Activated naive CD8-positive, alpha-beta T cell treated with anti-CD3 and anti-CD28 coated beads, Interleukin-2, amount 10 ng/mL, durations not matched to agents 7 days and 5 days (primary cell): ENCODE data around the gene RBM39. TPM values are rescaled to one million over a fixed set of nuclear protein-coding genes. Genes with fewer than 3 reads are reported as not detected.
"Not testable (repeated sequence)": the region's sequence is repeated elsewhere in the genome, so short reads cannot be mapped to it uniquely, and the experiment has no call there.

Experiments used
- ATAC-seq: fragments of 150-1000 bp; cut with Tn5 transposase; one replicate; pipeline ENCODE4 v1.10.0; 2021; ENCODE audit warnings: low read depth, moderate library complexity
- POLR2A ChIA-PET: fragments of 350-600 bp; sonication (Branson Sonifier 250); formaldehyde crosslinking; loops from one replicate; lab custom pipeline; 2021; ENCODE audit warnings: antibody characterized with exemption; lab: Charles Lee
- DNase-seq: peaks from one replicate; pipeline ENCODE4 v3.0.0; 2021
- H3K27ac Mint-ChIP-seq: one replicate; pipeline ENCODE4 v1.8.0; 2022; ENCODE audit warnings: mild to moderate bottlenecking, mixed read lengths
- H3K27me3 Mint-ChIP-seq: one replicate; pipeline ENCODE4 v1.8.0; 2022; ENCODE audit warnings: mild to moderate bottlenecking, moderate library complexity, mixed read lengths
- H3K36me3 Mint-ChIP-seq: one replicate; pipeline ENCODE4 v1.8.0; 2021; ENCODE audit warnings: mild to moderate bottlenecking, mixed read lengths
- H3K4me1 Mint-ChIP-seq: one replicate; pipeline ENCODE4 v1.8.0; 2021; ENCODE audit warnings: mixed read lengths
- H3K4me3 Mint-ChIP-seq: one replicate; pipeline ENCODE4 v1.8.0; 2022; ENCODE audit warnings: mild to moderate bottlenecking, moderate library complexity, mixed read lengths
- H3K9me3 Mint-ChIP-seq: one replicate; pipeline ENCODE4 v1.8.0; 2021; ENCODE audit warnings: mixed read lengths
- total RNA-seq, 2 experiments: library from RNA; stranded (reverse); gene quantifications; one replicate each; pipeline ENCODE4 v1.2.3, GENCODE V29; 2021

RBM39 gene
- total RNA-seq: 100 to 1,000 TPM; 478 to 499 TPM

- POLR2A ChIA-PET: interaction anchor here (0.6 to 7.7 kb wide), 48 partner anchors 10 to 1354 kb away, joined by 3 to 437 read pairs (median 4); partner anchors contain the start of genes CPNE1, EIF6, MMP24OS and NFS1
- Mint-ChIP-seq H3K36me3 (peaks cover 34% of the 10 kb centered on the region), H3K9me3 (no peaks in the 10 kb centered on the region), H3K27me3 (no peaks in the 10 kb centered on the region), H3K4me3 (peak within 1 kb of the TSS; percentile 94), H3K27ac (peak within 1 kb of the TSS; percentile 98), H3K4me1 (peaks cover 38% of the 10 kb centered on the region)
- ATAC-seq: peak; percentile 87
- peak; percentile 95 for DNase-seq
Measured at GRCh38 chr20:35741892-35742740, at the start of gene RBM39. Gene RBM39, minus strand, starts transcription at chr20:35742260. Its CDS starts 1,386 bp downstream, at chr20:35740874.

GRCh38 chr20:35791821-35792220 lies 49.8 kb upstream of the RBM39 start:
- Mint-ChIP-seq H3K27ac (peak overlapping the region; percentile 50), H3K36me3 (peaks cover 14% of the 10 kb centered on the region), H3K9me3 (no peaks in the 10 kb centered on the region), H3K4me3 (no peak overlapping the region), H3K4me1 (peaks cover 11% of the 10 kb centered on the region), H3K27me3 (no peaks in the 10 kb centered on the region)
- no peak for DNase-seq
- POLR2A ChIA-PET: no interaction called here
- ATAC-seq: no peak

GRCh38 chr20:35791097-35791496 lies 49.0 kb upstream of the RBM39 start:
- no peaks in the 10 kb centered on the region for H3K27me3 Mint-ChIP-seq
- H3K4me3 Mint-ChIP-seq: no peak overlapping the region
- DNase-seq: no peak
- no peak for ATAC-seq
- H3K9me3 Mint-ChIP-seq: no peaks in the 10 kb centered on the region
- H3K36me3 Mint-ChIP-seq: peaks cover 15% of the 10 kb centered on the region
- POLR2A ChIA-PET: no interaction called here
- no peak overlapping the region for H3K27ac Mint-ChIP-seq
- H3K4me1 Mint-ChIP-seq: peaks cover 4% of the 10 kb centered on the region

- H3K27me3 Mint-ChIP-seq: no peaks in the 10 kb centered on the region
- H3K4me3 Mint-ChIP-seq: no peak overlapping the region
- POLR2A ChIA-PET: no interaction called here
- DNase-seq (no peak), ATAC-seq (no peak)
- H3K36me3 Mint-ChIP-seq: peaks cover 10% of the 10 kb centered on the region
- no peaks in the 10 kb centered on the region for H3K9me3 Mint-ChIP-seq
- peaks cover 4% of the 10 kb centered on the region for H3K4me1 Mint-ChIP-seq
- H3K27ac Mint-ChIP-seq: no peak overlapping the region
Measured at GRCh38 chr20:35788796-35789195, 46.7 kb upstream of the RBM39 start.

- H3K4me1 Mint-ChIP-seq, POLR2A ChIA-PET, H3K36me3 Mint-ChIP-seq, H3K4me3 Mint-ChIP-seq, DNase-seq, H3K27me3 Mint-ChIP-seq, H3K9me3 Mint-ChIP-seq, H3K27ac Mint-ChIP-seq, ATAC-seq: not testable (repeated sequence)
Measured at GRCh38 chr20:35785541-35785940, 43.5 kb upstream of the RBM39 start.

GRCh38 chr20:35783811-35784210 lies 41.8 kb upstream of the RBM39 start:
- DNase-seq, POLR2A ChIA-PET, H3K27me3 Mint-ChIP-seq, H3K9me3 Mint-ChIP-seq, H3K4me1 Mint-ChIP-seq, H3K27ac Mint-ChIP-seq, ATAC-seq, H3K4me3 Mint-ChIP-seq: not testable (repeated sequence)
- peaks cover 16% of the 10 kb centered on the region for H3K36me3 Mint-ChIP-seq

- Mint-ChIP-seq H3K36me3 (peaks cover 35% of the 10 kb centered on the region), H3K27ac (peak overlapping the region; percentile 70), H3K4me3 (no peak overlapping the region), H3K9me3 (peaks cover 1% of the 10 kb centered on the region), H3K27me3 (no peaks in the 10 kb centered on the region), H3K4me1 (peaks cover 40% of the 10 kb centered on the region)
- DNase-seq (no peak), ATAC-seq (no peak)
- POLR2A ChIA-PET: interaction anchor here (2.9 kb wide), 1 partner anchor 34 kb away, joined by 14 read pairs; the partner anchor contains the start of gene RBM39
Measured at GRCh38 chr20:35776513-35777101, 34.5 kb upstream of the RBM39 start.

GRCh38 chr20:35774391-35774790 lies 32.3 kb upstream of the RBM39 start:
- peaks cover 45% of the 10 kb centered on the region for H3K4me1 Mint-ChIP-seq
- ATAC-seq (no peak), DNase-seq (no peak)
- peaks cover 31% of the 10 kb centered on the region for H3K36me3 Mint-ChIP-seq
- no peaks in the 10 kb centered on the region for H3K27me3 Mint-ChIP-seq
- H3K27ac Mint-ChIP-seq: peak overlapping the region; percentile 6
- H3K9me3 Mint-ChIP-seq: peaks cover 3% of the 10 kb centered on the region
- H3K4me3 Mint-ChIP-seq: peak overlapping the region; percentile 90
- POLR2A ChIA-PET: interaction anchor here (0.6 to 2.9 kb wide), 2 partner anchors 32 to 49 kb away, joined by 3 to 14 read pairs; partner anchors contain the start of gene RBM39

GRCh38 chr20:35773154-35773751 lies 31.2 kb upstream of the RBM39 start:
- H3K27ac Mint-ChIP-seq: peak overlapping the region; percentile 88
- POLR2A ChIA-PET: interaction anchor here (11.9 kb wide), 1 partner anchor 32 kb away, joined by 437 read pairs; the partner anchor contains the start of gene RBM39
- H3K36me3 Mint-ChIP-seq: peaks cover 25% of the 10 kb centered on the region
- H3K27me3 Mint-ChIP-seq: no peaks in the 10 kb centered on the region
- ATAC-seq (no peak), DNase-seq (peak; percentile 37)
- peaks cover 54% of the 10 kb centered on the region for H3K4me1 Mint-ChIP-seq
- H3K4me3 Mint-ChIP-seq: peak overlapping the region; percentile 90
- H3K9me3 Mint-ChIP-seq: peaks cover 3% of the 10 kb centered on the region

GRCh38 chr20:35772563-35773058 lies 30.6 kb upstream of the RBM39 start:
- no peak for ATAC-seq
- Mint-ChIP-seq H3K27ac (peak overlapping the region; percentile 88), H3K4me1 (peaks cover 60% of the 10 kb centered on the region), H3K27me3 (no peaks in the 10 kb centered on the region), H3K9me3 (peaks cover 3% of the 10 kb centered on the region), H3K4me3 (peak overlapping the region; percentile 90), H3K36me3 (peaks cover 27% of the 10 kb centered on the region)
- DNase-seq: no peak
- POLR2A ChIA-PET: interaction anchor here (0.6 to 11.9 kb wide), 7 partner anchors 10 to 181 kb away, joined by 3 to 437 read pairs (median 3); partner anchors contain the start of genes RBM39 and SCAND1

GRCh38 chr20:35771689-35772562 lies 29.9 kb upstream of the RBM39 start, which contains the start of gene PHF20:
Gene PHF20, plus strand, starts transcription at chr20:35772015. Its CDS starts 29,508 bp downstream, at chr20:35801523.
- POLR2A ChIA-PET: interaction anchor here (0.6 to 11.9 kb wide), 11 partner anchors 11 to 941 kb away, joined by 3 to 437 read pairs (median 3); partner anchors contain the start of genes RBM39 and SCAND1

GRCh38 chr20:35771367-35771688 lies 29.3 kb upstream of the RBM39 start:
- Mint-ChIP-seq H3K27me3 (no peaks in the 10 kb centered on the region), H3K4me1 (peaks cover 50% of the 10 kb centered on the region), H3K36me3 (peaks cover 18% of the 10 kb centered on the region), H3K9me3 (peaks cover 3% of the 10 kb centered on the region), H3K27ac (peak overlapping the region; percentile 95), H3K4me3 (peak overlapping the region; percentile 74)
- DNase-seq (no peak), ATAC-seq (no peak)
- POLR2A ChIA-PET: interaction anchor here (0.6 to 11.9 kb wide), 7 partner anchors 24 to 941 kb away, joined by 3 to 437 read pairs (median 3); partner anchors contain the start of genes RBM39 and SCAND1

More at GRCh38 chr20:35771689-35772562, 29.9 kb upstream of the RBM39 start, which contains the start of gene PHF20:
- H3K4me1 Mint-ChIP-seq: peaks cover 54% of the 10 kb centered on the region
- H3K27me3 Mint-ChIP-seq: no peaks in the 10 kb centered on the region
- H3K9me3 Mint-ChIP-seq: peaks cover 3% of the 10 kb centered on the region
- H3K27ac Mint-ChIP-seq: peak within 1 kb of the TSS; percentile 95
- ATAC-seq: peak; percentile 92
- peaks cover 24% of the 10 kb centered on the region for H3K36me3 Mint-ChIP-seq
- peak within 1 kb of the TSS; percentile 90 for H3K4me3 Mint-ChIP-seq
- peak; percentile 99 for DNase-seq
